ENCODE data around the gene MEN1.
"Not testable (repeated sequence)": the region's sequence is repeated elsewhere in the genome, so short reads cannot be mapped to it uniquely, and the experiment has no call there.

The MEN1 gene

DNA sequence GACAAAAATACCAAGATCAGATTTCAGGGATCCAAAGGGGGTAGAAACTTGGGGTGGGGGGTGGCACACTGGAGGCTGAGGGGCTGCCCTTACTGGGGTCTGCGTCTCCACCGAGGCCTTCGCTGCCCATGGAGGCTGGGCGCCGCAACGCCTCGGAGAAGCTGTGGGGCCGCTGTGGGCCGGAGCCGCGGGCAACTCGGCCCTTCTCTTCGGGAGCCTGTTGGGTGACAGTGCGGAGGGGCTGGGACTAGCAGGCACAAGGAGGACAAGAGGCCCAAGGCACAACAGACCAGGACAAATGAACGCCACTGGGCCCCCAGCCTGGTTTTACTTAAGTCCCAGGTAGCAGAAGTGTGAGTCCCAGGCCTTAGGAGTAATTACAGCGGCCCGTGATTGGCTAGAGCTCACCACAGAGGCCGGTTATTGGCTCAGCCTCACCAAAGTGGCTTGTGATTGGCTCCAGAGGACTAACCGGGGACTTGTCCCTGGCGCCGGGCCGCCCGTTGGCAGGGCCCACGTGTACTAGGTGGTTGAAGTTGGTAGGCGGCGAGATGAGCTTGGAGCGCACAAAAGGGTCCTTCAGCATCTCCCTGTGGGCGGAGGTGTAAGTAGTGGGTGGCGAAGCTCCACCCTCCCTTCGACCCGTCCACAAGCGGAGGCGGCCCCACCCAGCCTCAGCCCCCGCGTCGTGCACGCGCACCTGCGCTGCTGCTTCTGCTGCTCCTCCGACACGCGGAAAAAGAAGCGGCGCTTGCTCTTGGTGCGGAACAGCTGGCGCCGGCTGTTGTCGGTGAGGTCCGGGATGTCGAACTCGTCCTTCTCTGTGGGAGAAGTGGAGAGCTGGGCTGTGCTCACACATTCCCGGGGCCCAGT lies 16.5 kb upstream of the MEN1 start:
- no peak overlapping the region for H3K9ac ChIP-seq (ENCODE audit: low read depth, low read length)
- H3K9me3 ChIP-seq (ENCODE audit: insufficient read depth, low read depth, low read length) = no peaks in the 10 kb centered on the region
- no peaks in the 10 kb centered on the region for H3K4me1 ChIP-seq (ENCODE audit: insufficient read depth, low read length)
- no peaks in the 10 kb centered on the region for H3K27me3 ChIP-seq (ENCODE audit: insufficient read depth, low read length)
- peaks cover 8% of the 10 kb centered on the region; the same call in 1 of the 2 replicates for H3K36me3 ChIP-seq (ENCODE audit: insufficient read depth, low read depth, low read length)
- H3K4me3 ChIP-seq (ENCODE audit: low read length) = no peak overlapping the region
- H3K27ac ChIP-seq (ENCODE audit: low read length) = no peak overlapping the region

DNA sequence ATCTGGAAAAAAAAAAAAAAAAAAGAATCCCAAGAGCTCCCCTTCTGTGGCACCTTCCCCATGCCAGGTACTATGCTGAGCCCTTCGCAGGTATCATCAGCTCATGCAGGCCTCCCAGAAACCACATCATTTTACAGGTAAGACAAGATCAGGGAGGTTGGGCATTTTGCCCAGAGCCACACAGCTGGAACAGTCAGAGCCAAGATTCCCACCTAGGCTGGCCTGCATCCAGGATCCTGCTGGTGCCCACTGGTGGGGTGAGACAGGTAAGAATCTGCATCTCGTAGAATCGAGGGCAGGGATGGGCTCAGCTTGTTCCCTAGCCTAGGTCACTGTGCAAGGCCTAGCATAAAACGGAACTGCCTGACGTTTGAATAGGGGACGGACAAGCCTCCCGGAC lies 15.7 kb upstream of the MEN1 start:
- Histone ChIP-seq H3K9ac (ENCODE audit: low read depth, low read length) (no peak overlapping the region), H3K4me3 (ENCODE audit: low read length) (no peak overlapping the region), H3K27ac (ENCODE audit: low read length) (no peak overlapping the region), H3K27me3 (ENCODE audit: insufficient read depth, low read length) (no peaks in the 10 kb centered on the region), H3K4me1 (ENCODE audit: insufficient read depth, low read length) (no peaks in the 10 kb centered on the region), H3K36me3 (ENCODE audit: insufficient read depth, low read depth, low read length) (peaks cover 8% of the 10 kb centered on the region; the same call in 1 of the 2 replicates), H3K9me3 (ENCODE audit: insufficient read depth, low read depth, low read length) (no peaks in the 10 kb centered on the region)

DNA sequence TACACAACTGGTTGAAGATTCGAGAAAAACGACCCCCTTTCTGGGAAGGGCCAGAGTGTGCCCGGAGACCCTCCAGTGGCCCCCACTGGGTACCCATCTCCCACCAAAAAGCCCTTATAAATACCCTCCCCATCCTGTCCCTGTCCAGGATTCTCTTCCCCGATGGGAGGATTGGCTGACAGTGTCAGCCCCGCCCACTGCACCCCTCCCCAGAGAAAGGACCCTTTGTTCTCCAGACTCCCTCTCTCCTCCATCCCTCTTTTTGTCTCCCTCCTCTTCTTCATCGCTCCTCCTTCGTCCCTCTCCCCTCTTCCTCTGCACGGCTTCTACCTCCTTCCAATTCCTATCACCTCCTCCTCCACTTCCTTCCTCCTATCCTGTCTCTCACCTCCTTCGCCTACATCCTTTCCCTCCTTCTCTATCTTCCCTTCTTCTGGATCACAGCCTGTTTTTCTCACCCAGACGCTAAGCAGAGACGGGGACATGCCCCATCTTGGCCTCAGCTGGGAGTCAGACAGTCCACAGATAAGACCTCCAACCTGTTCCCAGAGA lies 13.3 kb upstream of the MEN1 start:
- Histone ChIP-seq H3K4me1 (ENCODE audit: insufficient read depth, low read length) (no peaks in the 10 kb centered on the region), H3K27me3 (ENCODE audit: insufficient read depth, low read length) (no peaks in the 10 kb centered on the region), H3K36me3 (ENCODE audit: insufficient read depth, low read depth, low read length) (no peaks in the 10 kb centered on the region), H3K9ac (ENCODE audit: low read depth, low read length) (no peak overlapping the region), H3K27ac (ENCODE audit: low read length) (no peak overlapping the region), H3K4me3 (ENCODE audit: low read length) (no peak overlapping the region), H3K9me3 (ENCODE audit: insufficient read depth, low read depth, low read length) (no peaks in the 10 kb centered on the region)

DNA sequence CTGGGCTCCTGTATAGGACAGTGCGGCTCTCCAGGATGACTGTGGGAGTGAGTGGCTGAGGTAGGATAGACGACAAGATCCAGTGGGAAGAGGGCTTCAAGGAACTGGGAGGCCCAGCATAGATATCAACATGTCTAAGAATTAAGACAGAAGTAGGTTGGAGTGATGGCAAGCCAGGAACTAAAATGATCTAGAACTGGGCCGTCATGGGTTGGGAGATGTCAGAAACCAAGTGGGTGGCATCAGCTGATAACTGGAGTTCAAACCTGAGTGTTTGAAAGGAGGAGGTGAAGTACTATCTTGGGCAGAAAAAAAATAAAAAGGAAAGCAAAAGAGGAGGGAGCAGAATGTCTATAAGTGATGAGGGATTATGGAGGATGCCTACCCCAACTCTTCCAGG lies 7.1 kb upstream of the MEN1 start:
- no peak overlapping the region for H3K9ac ChIP-seq (ENCODE audit: low read depth, low read length)
- H3K4me3 ChIP-seq (ENCODE audit: low read length) = no peak overlapping the region
- no peak overlapping the region for H3K27ac ChIP-seq (ENCODE audit: low read length)
- no peaks in the 10 kb centered on the region for H3K27me3 ChIP-seq (ENCODE audit: insufficient read depth, low read length)
- no peaks in the 10 kb centered on the region for H3K4me1 ChIP-seq (ENCODE audit: insufficient read depth, low read length)
- H3K36me3 ChIP-seq (ENCODE audit: insufficient read depth, low read depth, low read length) = no peaks in the 10 kb centered on the region
- H3K9me3 ChIP-seq (ENCODE audit: insufficient read depth, low read depth, low read length) = no peaks in the 10 kb centered on the region

DNA sequence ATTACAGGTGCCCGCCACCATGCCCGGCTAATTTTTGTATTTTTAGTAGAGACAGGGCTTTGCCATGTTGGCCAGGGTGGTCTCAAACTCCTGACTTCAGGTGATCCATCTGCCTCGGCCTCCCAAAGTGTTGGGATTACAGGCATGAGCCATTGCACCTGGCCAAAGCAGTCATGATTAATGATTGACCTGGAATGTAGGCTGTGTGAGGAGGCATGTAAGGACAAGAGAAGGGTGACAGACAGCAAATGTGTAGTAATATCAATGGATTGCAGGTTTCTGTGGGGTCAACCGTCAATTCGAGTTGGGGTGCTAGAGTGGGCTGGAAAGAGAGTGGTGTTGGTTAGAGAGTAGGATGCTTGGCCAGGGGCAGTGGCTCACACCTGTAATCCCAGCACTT lies 5.1 kb upstream of the MEN1 start:
- not testable (repeated sequence) for H3K4me1 ChIP-seq (ENCODE audit: insufficient read depth, low read length); H3K27me3 ChIP-seq (ENCODE audit: insufficient read depth, low read length); H3K9me3 ChIP-seq (ENCODE audit: insufficient read depth, low read depth, low read length); H3K4me3 ChIP-seq (ENCODE audit: low read length); H3K9ac ChIP-seq (ENCODE audit: low read depth, low read length); H3K36me3 ChIP-seq (ENCODE audit: insufficient read depth, low read depth, low read length); H3K27ac ChIP-seq (ENCODE audit: low read length)

DNA sequence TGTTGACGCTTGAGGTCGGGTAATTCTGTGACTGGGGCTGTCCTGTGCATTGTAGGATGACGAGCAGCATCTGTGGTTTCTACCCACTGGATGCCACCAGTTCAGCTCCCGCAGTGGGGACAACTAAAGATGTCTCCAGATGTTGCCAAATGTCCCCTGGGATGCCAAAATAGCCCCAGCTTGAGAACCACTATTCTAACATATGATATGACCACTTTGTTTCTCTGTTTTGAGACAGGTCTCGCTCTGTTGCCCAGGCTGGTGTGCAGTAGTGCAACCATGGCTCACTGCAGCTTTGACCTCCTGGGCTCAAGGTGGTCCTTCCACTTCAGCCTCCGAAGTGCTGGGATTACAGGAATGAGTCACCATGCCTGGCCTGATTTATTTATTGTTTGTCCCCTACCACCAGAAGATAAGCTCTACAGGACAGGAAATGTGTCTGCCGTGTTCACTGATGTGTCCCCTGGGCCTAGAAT lies 4.4 kb upstream of the MEN1 start:
- no peaks in the 10 kb centered on the region for H3K9me3 ChIP-seq (ENCODE audit: insufficient read depth, low read depth, low read length)
- no peaks in the 10 kb centered on the region for H3K36me3 ChIP-seq (ENCODE audit: insufficient read depth, low read depth, low read length)
- H3K27me3 ChIP-seq (ENCODE audit: insufficient read depth, low read length) = no peaks in the 10 kb centered on the region
- H3K4me1 ChIP-seq (ENCODE audit: insufficient read depth, low read length) = no peaks in the 10 kb centered on the region
- H3K27ac ChIP-seq (ENCODE audit: low read length) = no peak overlapping the region
- H3K4me3 ChIP-seq (ENCODE audit: low read length) = no peak overlapping the region
- no peak overlapping the region for H3K9ac ChIP-seq (ENCODE audit: low read depth, low read length)

DNA sequence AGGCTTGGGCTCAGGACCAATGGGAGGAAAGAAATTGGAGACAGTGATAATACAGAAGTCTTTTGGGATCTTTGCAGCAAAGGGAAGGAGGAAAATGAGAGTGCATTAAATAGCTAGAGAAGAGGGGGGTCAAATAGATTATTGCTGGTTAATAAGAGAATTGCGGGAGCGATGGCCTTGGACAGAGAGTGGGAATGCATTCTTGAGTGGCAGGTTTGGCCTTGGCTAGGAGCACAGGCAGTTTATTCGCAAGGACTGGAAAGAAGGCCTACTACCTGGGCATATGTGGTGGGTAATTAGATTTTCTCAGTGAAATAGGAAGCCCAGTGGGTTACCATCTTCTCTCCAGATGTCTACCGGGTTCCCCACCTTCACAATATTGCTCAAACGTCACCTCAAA lies 3.5 kb upstream of the MEN1 start:
- Histone ChIP-seq H3K27me3 (ENCODE audit: insufficient read depth, low read length) (no peaks in the 10 kb centered on the region), H3K27ac (ENCODE audit: low read length) (no peak overlapping the region), H3K4me1 (ENCODE audit: insufficient read depth, low read length) (peaks cover 6% of the 10 kb centered on the region; the same call in 1 of the 2 replicates), H3K4me3 (ENCODE audit: low read length) (no peak overlapping the region), H3K9ac (ENCODE audit: low read depth, low read length) (no peak overlapping the region), H3K36me3 (ENCODE audit: insufficient read depth, low read depth, low read length) (no peaks in the 10 kb centered on the region), H3K9me3 (ENCODE audit: insufficient read depth, low read depth, low read length) (no peaks in the 10 kb centered on the region)

DNA sequence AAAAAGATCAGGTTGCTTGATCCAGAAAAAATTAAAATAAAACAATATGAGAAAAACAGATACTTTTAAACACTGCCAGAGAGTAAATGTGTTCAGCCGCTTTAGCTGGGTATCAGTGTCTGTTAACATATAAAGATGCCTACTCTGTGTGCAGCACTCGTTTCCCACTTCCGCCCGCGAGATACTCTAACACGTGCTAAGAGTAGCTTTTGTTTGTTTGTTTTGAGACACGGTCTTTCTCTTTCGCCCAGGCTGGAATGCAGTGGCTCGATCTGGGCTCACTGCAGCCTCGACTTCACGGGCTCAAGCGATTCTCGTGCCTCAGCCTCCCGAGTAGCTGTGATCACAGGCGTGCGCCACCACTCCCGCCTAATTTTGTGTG lies 531 bp upstream of the MEN1 start:
- H3K9ac ChIP-seq (ENCODE audit: low read depth, low read length) = no peak overlapping the region
- H3K4me3 ChIP-seq (ENCODE audit: low read length) = peak overlapping the region; percentile 67
- peaks cover 6% of the 10 kb centered on the region; the same call in 1 of the 2 replicates for H3K4me1 ChIP-seq (ENCODE audit: insufficient read depth, low read length)
- peaks cover 24% of the 10 kb centered on the region for H3K36me3 ChIP-seq (ENCODE audit: insufficient read depth, low read depth, low read length)
- H3K9me3 ChIP-seq (ENCODE audit: insufficient read depth, low read depth, low read length) = no peaks in the 10 kb centered on the region
- no peaks in the 10 kb centered on the region for H3K27me3 ChIP-seq (ENCODE audit: insufficient read depth, low read length)
- H3K27ac ChIP-seq (ENCODE audit: low read length) = no peak overlapping the region

DNA sequence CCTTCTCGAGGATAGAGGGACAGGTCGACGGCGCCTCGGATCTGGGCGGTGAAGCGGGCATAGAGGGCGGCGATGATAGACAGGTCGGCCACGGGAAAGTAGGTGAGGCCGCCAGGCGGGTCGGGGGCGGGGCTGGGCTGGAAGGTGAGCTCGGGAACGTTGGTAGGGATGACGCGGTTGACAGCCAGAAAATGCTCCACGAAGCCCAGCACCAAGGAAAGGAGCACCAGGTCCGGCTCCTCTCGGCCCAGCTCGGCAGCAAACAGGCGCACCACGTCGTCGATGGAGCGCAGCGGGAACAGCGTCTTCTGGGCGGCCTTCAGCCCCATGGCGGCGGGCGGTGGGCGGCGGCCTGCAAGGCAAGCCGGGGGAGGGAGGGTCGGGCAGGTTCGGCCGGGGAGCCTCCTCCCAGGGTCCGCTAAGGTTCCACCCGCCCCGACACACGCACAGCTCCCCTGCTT lies 540 bp downstream of the MEN1 start:
- Histone ChIP-seq H3K4me1 (ENCODE audit: insufficient read depth, low read length) (peaks cover 6% of the 10 kb centered on the region; the same call in 1 of the 2 replicates), H3K36me3 (ENCODE audit: insufficient read depth, low read depth, low read length) (peaks cover 35% of the 10 kb centered on the region), H3K27me3 (ENCODE audit: insufficient read depth, low read length) (no peaks in the 10 kb centered on the region), H3K9me3 (ENCODE audit: insufficient read depth, low read depth, low read length) (no peaks in the 10 kb centered on the region), H3K27ac (ENCODE audit: low read length) (no peak overlapping the region), H3K4me3 (ENCODE audit: low read length) (peak overlapping the region; percentile 91), H3K9ac (ENCODE audit: low read depth, low read length) (peak overlapping the region; percentile 77; the same call in 1 of the 2 replicates)

DNA sequence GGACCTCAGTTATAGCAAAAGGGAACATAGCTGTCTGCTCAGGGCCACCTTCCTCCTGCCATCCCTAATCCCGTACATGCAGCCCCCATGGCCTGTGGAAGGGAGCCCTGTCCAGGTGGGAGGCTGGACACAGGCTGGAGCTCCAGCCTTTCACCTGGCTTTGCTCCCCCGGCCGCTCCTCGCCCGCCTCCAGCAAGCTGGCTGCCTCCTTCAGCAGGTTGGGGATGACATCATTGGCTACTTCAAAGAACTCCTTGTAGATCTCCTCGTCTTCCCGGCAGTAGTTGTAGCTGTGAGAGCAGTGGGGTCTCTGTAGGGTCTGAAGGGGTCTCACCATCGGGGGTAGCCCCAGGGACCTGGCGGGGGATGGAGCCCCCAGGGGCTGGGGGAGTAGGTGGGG lies 4.9 kb downstream of the MEN1 start:
- peaks cover 10% of the 10 kb centered on the region; the same call in 1 of the 2 replicates for H3K4me1 ChIP-seq (ENCODE audit: insufficient read depth, low read length)
- no peak overlapping the region for H3K9ac ChIP-seq (ENCODE audit: low read depth, low read length)
- no peak overlapping the region for H3K27ac ChIP-seq (ENCODE audit: low read length)
- no peaks in the 10 kb centered on the region for H3K9me3 ChIP-seq (ENCODE audit: insufficient read depth, low read depth, low read length)
- no peaks in the 10 kb centered on the region for H3K27me3 ChIP-seq (ENCODE audit: insufficient read depth, low read length)
- peaks cover 35% of the 10 kb centered on the region for H3K36me3 ChIP-seq (ENCODE audit: insufficient read depth, low read depth, low read length)
- H3K4me3 ChIP-seq (ENCODE audit: low read length) = no peak overlapping the region

DNA sequence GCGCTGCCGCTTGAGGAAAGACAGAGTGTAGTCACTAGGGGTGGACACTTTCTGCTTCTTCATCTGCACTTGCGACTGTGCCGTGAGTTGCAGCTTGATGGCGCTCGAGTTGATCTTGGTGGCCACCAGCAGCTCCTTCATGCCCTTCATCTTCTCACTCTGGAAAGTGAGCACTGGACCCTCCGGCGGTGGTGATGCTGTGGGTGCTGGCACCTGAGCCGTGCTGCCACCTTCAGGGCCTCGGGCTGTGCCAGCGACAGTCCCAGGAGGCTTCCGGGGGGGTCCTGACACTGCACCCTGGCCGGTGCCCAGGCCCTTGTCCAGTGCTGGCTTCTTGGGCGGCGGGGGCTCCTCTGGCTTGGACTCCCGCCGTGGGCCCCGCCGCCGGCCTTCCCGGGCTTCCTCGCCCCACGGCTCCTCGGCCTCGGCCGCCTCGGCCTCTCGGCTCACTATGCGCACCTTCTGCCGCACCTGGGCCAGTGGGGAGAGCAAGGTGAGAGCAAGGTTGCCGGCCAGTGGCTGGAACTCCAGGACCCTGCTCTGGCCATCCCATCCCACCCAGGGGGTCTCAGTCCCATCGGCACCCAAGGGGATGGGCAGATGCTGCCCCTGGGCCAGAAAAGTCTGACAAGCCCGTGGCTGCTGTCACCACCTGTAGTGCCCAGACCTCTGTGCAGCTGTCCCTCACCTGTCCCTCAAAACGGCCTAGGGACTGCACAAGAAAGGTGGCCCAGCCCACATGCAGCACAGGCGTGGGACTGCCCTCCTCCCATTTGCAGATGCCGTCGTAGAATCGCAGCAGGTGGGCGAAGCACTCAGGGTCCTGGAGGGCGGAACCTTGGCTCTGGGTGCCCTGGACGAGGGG lies 5.8 kb downstream of the MEN1 start:
- Histone ChIP-seq H3K27me3 (ENCODE audit: insufficient read depth, low read length) (no peaks in the 10 kb centered on the region), H3K9me3 (ENCODE audit: insufficient read depth, low read depth, low read length) (no peaks in the 10 kb centered on the region), H3K9ac (ENCODE audit: low read depth, low read length) (peak overlapping the region; percentile 84; the same call in 1 of the 2 replicates), H3K4me3 (ENCODE audit: low read length) (peak overlapping the region; percentile 78; the same call in 1 of the 2 replicates), H3K27ac (ENCODE audit: low read length) (no peak overlapping the region), H3K4me1 (ENCODE audit: insufficient read depth, low read length) (peaks cover 9% of the 10 kb centered on the region; the same call in 1 of the 2 replicates), H3K36me3 (ENCODE audit: insufficient read depth, low read depth, low read length) (peaks cover 35% of the 10 kb centered on the region)

All from iPS-20b (cell line).